ENCODE data around the gene METTL25. TPM values are rescaled to one million over a fixed set of nuclear protein-coding genes. Genes with fewer than 3 reads are reported as not detected.

The METTL25 gene
- total RNA-seq, 1 experiment from 2014 or later: 6.3 TPM

GRCh38 chr12:82406651-82407050 lies 48.3 kb downstream of the METTL25 start:
- ChIA-PET CTCF (no interaction called here), POLR2A (no interaction called here)
- no peaks in the 10 kb centered on the region for H3K36me3 Mint-ChIP-seq
- no peak for ATAC-seq
- H3K4me3 Mint-ChIP-seq: no peak overlapping the region
- no peak for DNase-seq (ENCODE audit: low spot score)
- TF ChIP-seq NR1H2 (CRISPR knock-in tag; IDR thresholded peaks at IDR 0.05) (no peak), FOXJ3 (CRISPR knock-in tag; IDR thresholded peaks at IDR 0.05; ENCODE audit: borderline replicate concordance) (no peak), ATF1 (CRISPR knock-in tag; IDR thresholded peaks at IDR 0.05) (no peak)
- TF ChIP-seq, protein P1, sequence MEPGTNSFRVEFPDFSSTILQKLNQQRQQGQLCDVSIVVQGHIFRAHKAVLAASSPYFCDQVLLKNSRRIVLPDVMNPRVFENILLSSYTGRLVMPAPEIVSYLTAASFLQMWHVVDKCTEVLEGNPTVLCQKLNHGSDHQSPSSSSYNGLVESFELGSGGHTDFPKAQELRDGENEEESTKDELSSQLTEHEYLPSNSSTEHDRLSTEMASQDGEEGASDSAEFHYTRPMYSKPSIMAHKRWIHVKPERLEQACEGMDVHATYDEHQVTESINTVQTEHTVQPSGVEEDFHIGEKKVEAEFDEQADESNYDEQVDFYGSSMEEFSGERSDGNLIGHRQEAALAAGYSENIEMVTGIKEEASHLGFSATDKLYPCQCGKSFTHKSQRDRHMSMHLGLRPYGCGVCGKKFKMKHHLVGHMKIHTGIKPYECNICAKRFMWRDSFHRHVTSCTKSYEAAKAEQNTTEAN (CRISPR knock-in tag; IDR thresholded peaks at IDR 0.05): no peak
- H3K9me3 Mint-ChIP-seq: no peaks in the 10 kb centered on the region
- no peak overlapping the region for H3K27ac Mint-ChIP-seq
- H3K27me3 Mint-ChIP-seq (ENCODE audit: low read depth): no peaks in the 10 kb centered on the region
- H3K4me1 Mint-ChIP-seq: no peaks in the 10 kb centered on the region

DNA sequence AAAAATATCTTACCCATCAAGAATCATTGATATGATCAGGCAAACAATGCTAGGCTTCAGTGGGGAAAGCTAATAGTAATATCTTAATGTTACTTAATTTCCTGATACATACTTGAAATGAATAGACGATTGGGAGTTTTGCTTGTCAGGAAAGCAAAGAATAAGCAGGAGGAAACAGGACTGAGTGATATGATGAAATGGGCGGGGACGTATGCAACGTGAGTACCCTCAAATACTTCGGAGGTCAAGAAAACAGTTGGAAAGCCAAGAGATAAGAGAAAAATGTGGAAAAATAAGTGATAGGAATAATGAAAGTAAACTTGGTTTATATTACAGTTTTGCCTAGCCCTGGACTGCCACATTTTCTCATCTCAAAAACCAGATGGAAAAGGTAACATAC lies 49.2 kb downstream of the METTL25 start:
- H3K27me3 Mint-ChIP-seq (ENCODE audit: low read depth): no peaks in the 10 kb centered on the region
- TF ChIP-seq ZNF423 (CRISPR knock-in tag; IDR thresholded peaks at IDR 0.05) (no peak), E2F1 (CRISPR knock-in tag; IDR thresholded peaks at IDR 0.05) (no peak), IRF2 (CRISPR knock-in tag; IDR thresholded peaks at IDR 0.05; ENCODE audit: borderline replicate concordance, low read depth) (no peak), ZNF219 (CRISPR knock-in tag; IDR thresholded peaks at IDR 0.05; ENCODE audit: borderline replicate concordance) (no peak), OVOL2 (CRISPR knock-in tag; IDR thresholded peaks at IDR 0.05; ENCODE audit: borderline replicate concordance) (no peak), ZNF671 (CRISPR knock-in tag; IDR thresholded peaks at IDR 0.05) (no peak), ATF3 (CRISPR knock-in tag; conservative IDR thresholded peaks at IDR 0.05) (no peak)
- TF ChIP-seq, protein P2, sequence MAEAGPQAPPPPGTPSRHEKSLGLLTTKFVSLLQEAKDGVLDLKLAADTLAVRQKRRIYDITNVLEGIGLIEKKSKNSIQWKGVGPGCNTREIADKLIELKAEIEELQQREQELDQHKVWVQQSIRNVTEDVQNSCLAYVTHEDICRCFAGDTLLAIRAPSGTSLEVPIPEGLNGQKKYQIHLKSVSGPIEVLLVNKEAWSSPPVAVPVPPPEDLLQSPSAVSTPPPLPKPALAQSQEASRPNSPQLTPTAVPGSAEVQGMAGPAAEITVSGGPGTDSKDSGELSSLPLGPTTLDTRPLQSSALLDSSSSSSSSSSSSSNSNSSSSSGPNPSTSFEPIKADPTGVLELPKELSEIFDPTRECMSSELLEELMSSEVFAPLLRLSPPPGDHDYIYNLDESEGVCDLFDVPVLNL (CRISPR knock-in tag; IDR thresholded peaks at IDR 0.05; ENCODE audit: borderline replicate concordance, low read depth): no peak
- TF ChIP-seq, protein P3, sequence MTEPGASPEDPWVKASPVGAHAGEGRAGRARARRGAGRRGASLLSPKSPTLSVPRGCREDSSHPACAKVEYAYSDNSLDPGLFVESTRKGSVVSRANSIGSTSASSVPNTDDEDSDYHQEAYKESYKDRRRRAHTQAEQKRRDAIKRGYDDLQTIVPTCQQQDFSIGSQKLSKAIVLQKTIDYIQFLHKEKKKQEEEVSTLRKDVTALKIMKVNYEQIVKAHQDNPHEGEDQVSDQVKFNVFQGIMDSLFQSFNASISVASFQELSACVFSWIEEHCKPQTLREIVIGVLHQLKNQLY (CRISPR knock-in tag; IDR thresholded peaks at IDR 0.05): no peak
- TF ChIP-seq, protein P4, sequence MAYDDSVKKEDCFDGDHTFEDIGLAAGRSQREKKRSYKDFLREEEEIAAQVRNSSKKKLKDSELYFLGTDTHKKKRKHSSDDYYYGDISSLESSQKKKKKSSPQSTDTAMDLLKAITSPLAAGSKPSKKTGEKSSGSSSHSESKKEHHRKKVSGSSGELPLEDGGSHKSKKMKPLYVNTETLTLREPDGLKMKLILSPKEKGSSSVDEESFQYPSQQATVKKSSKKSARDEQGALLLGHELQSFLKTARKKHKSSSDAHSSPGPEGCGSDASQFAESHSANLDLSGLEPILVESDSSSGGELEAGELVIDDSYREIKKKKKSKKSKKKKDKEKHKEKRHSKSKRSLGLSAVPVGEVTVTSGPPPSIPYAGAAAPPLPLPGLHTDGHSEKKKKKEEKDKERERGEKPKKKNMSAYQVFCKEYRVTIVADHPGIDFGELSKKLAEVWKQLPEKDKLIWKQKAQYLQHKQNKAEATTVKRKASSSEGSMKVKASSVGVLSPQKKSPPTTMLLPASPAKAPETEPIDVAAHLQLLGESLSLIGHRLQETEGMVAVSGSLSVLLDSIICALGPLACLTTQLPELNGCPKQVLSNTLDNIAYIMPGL (CRISPR knock-in tag; IDR thresholded peaks at IDR 0.05): no peak
- CTCF ChIA-PET: no interaction called here
- no peaks in the 10 kb centered on the region for H3K9me3 Mint-ChIP-seq
- DNase-seq (ENCODE audit: low spot score) (no peak), ATAC-seq (no peak)
- no peaks in the 10 kb centered on the region for H3K36me3 Mint-ChIP-seq
- POLR2A ChIA-PET: no interaction called here
- no peak overlapping the region for H3K27ac Mint-ChIP-seq
- H3K4me1 Mint-ChIP-seq: no peaks in the 10 kb centered on the region
- no peak overlapping the region for H3K4me3 Mint-ChIP-seq

DNA sequence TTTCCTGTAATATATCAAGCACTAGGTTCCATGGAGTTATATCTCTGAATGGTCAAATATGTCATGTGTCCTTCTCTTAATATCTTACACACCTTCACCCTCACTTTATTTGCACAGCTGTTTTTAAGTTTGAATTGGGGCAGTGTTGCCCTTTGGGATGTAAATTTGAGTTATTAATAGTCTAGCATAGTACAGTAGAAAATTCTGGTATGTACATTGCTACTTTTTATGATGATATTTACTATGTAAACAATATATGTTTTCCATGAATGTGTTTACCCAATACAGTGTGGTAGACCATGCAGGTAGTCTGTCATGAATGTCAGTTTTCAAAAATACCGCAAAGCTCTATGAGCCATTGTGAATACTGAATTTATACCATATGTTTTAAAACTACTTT lies 50.5 kb downstream of the METTL25 start:
- no peaks in the 10 kb centered on the region for H3K9me3 Mint-ChIP-seq
- ChIA-PET CTCF (interaction anchor here (1.5 kb wide), 1 partner anchor 50 kb away, joined by 3 read pairs; the partner anchor contains the start of genes CCDC59 and METTL25), POLR2A (no interaction called here)
- no peak overlapping the region for H3K4me3 Mint-ChIP-seq
- TF ChIP-seq E2F1 (CRISPR knock-in tag; IDR thresholded peaks at IDR 0.05) (no peak), PRRX2 (CRISPR knock-in tag; IDR thresholded peaks at IDR 0.05) (no peak), ATF3 (CRISPR knock-in tag; conservative IDR thresholded peaks at IDR 0.05) (no peak), ESRRA (CRISPR knock-in tag; IDR thresholded peaks at IDR 0.05; ENCODE audit: borderline replicate concordance) (no peak), ZSCAN18 (CRISPR knock-in tag; IDR thresholded peaks at IDR 0.05) (no peak), ZNF219 (CRISPR knock-in tag; IDR thresholded peaks at IDR 0.05; ENCODE audit: borderline replicate concordance) (no peak), GABPB1 (CRISPR knock-in tag; IDR thresholded peaks at IDR 0.05) (no peak)
- TF ChIP-seq, protein P3 (CRISPR knock-in tag; IDR thresholded peaks at IDR 0.05): no peak
- TF ChIP-seq, protein P4 (CRISPR knock-in tag; IDR thresholded peaks at IDR 0.05): no peak
- ATAC-seq (no peak), DNase-seq (ENCODE audit: low spot score) (no peak)
- no peaks in the 10 kb centered on the region for H3K27me3 Mint-ChIP-seq (ENCODE audit: low read depth)
- H3K27ac Mint-ChIP-seq: no peak overlapping the region
- no peaks in the 10 kb centered on the region for H3K36me3 Mint-ChIP-seq
- H3K4me1 Mint-ChIP-seq: no peaks in the 10 kb centered on the region

Data from WTC11 (cell line).